HG03378 (cell line): ENCODE measurements around the gene FOXJ2.
"Not testable (repeated sequence)": the region's sequence is repeated elsewhere in the genome, so short reads cannot be mapped to it uniquely, and the experiment has no call there.

Experiments
- ATAC-seq: cut with Tn5 transposase; IDR thresholded peaks from one replicate; pipeline ENCODE4 v1.9.1; 2021; ENCODE audit warnings: mild to moderate bottlenecking, moderate library complexity; ENCODE audit not compliant: unreplicated experiment

The FOXJ2 gene

DNA sequence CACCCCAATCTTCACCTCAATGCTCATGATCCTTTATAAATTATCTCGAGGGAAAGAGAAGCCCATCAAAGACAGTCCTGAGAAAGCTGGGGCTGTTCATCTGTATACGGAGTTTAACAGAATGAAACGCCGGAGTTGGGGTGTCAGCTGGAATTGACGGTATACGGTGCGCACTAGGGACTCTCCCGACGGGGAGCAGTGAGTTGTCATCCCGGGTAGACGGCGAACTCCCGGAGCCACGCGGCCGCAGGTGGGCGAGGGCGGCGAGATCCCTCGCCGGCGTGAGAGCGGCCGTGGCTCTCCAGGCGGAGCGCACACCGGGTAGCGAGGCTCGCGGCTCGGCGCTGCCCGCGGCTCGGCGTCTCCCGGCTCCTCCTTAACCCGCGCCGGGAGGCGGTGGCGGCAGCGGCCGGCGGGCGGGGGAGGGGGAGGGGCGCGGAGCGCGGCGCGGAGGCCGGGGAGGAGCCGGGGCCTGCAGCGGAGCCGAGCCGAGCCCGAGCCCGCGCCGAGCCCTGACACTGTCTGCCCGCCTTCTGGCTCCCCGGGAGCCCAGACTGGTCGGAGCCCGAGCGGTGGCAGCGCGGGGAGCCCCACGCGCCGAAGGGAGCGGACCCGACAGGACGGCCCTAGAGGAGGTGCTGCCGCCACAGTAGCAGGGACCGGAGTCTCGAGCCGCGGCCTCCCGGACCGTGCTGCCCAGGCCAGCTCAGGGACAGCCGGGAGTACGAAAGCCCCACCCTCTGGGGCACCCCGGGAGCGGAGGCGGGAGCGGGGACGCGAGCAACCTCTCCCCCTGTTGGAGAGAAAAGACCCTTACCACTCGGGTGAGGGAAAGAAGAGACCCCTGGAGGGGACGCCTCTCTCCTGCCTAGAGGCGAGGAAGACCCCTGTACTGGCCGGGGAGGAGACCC, at the start of gene FOXJ2:
TSS of gene FOXJ2 (plus strand) at position 475 of the 911 bp plus-strand sequence. CDS start 7,117 bp downstream, outside the sequence.
- peak; percentile 40 for ATAC-seq

- ATAC-seq, result not testable (repeated sequence)
Observed at GRCh38 chr12:7983019-7983418, 49.5 kb upstream of the FOXJ2 start.

- ATAC-seq, result not testable (repeated sequence)
Observed at GRCh38 chr12:7983460-7983859, 49.1 kb upstream of the FOXJ2 start.

DNA sequence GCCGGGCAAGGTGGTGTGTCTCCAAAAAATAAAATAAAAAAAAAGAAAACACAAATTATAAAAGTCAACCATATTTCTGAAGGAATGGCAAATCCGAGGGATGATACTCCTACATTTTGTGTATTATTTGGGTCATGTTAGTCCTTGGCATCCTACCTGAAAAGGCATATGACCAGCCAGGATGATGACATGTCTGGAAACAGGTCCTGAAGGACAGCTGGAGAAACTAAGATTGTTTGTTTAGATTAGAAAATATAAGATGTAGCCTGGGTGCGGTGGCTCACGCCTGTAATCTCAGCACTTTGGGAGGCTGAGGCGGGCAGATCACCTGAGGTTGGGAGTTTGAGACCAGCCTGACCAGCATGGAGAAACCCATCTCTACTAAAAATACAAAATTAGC, 47.6 kb upstream of the FOXJ2 start:
- ATAC-seq, result no peak

- ATAC-seq, result no peak
Observed at GRCh38 chr12:7985802-7986418, 46.6 kb upstream of the FOXJ2 start.

DNA sequence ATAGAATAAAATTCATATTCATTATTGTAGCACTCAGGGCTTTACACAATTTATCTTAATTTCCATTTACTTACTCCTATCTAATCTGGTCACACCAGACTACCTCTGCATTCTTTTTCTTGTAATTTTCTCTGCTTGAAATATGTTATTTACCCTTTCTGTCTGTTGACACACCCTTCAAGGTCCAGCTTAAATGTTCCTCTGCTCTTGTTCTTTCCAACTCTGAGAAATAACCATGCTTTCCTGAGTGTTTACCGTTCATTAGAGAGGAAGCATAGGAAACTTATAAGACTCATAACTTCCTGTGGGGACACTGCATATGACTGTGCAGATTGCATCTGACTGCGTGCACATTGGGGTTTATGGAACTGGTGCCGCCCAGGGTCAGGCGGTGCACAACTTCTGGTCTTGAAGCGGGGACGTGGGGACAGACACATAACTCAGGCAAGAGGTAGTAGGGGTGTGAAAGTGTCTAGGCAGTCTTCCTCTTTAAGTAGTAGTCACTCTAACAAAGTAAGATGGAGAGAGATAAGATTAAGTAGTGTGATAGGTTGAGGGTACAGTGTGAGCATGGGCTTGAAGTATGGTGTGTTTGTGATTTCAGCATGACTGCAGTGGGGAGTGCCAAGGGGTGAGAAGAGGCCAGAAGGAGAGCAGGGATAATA, 42.6 kb upstream of the FOXJ2 start:
- peak; percentile 64 for ATAC-seq

- no peak for ATAC-seq
Observed at GRCh38 chr12:7991535-7991934, 41.0 kb upstream of the FOXJ2 start.

DNA sequence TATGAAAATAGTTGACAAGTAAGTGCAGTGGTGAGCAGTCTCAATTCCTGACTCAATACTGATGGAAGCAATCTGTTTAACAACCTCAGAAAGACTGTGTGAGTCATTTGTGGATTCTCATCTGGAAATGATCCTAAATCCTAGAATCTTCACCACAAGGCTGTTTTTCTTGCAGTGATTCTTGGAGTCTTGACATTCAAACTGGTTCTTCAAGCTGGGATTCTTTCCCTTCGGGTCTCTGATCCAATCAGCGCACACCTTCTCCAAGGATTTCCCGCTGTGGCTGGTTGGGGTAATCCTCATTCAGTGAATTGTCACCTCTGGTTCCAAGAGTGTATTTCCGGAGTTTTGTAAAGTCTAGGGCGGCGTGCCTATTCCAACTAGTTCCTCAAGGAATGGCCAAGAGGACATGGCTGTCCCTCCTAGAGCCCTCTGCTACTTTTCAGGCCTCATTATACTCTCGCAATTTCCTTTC, 37.7 kb upstream of the FOXJ2 start:
- ATAC-seq, result no peak

DNA sequence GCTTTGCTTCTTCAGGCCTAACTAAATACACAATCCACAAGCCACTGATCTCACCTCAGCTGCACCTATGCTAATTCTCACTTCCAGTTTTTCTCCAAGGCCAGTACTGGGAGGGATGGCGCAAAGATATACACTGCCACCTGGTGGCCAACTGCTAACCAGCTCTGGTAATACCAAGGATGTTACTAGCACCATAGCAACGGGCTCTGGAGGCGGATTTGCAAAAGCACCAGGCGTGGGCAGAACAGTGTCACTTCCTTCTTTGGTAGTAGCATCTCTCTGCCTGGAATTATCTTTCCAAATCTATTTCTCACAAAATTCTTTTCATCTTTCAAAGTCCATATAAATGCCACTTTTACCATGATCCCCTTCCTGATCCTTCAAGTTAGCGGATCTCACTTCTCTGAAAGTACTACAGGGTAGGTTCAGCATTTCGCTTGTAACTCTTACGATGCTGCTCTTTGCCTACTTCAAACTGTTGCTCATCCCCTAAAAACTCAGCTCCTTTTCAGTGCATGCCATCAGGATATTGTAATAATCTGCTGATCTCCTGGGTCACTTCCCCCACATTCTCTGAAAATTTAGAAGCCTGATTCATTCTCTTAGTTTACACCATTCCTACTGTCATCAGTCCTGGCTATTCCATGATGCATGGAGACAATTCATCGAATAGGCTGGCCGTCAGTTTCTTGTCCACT, 37.1 kb upstream of the FOXJ2 start:
- peak; percentile 94 for ATAC-seq

DNA sequence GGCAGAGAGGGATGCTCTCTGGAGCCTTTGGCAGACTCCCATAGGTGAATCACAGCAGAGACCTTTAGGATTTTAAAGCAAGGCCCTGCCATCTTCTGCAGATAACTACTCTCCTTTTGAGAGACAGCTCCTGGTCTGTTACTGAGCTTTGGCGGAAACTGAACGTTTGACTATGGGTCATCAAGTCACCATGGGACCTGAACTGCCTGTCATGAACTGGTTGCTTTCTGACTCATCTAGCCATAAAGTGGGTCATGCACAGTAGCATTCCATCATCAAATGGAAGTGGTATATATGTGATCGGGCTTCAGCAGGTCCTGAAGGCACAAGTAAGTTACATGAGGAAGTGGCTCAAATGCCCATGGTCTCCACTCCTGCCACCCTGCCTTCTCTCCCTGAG, 31.7 kb upstream of the FOXJ2 start:
- not testable (repeated sequence) for ATAC-seq

DNA sequence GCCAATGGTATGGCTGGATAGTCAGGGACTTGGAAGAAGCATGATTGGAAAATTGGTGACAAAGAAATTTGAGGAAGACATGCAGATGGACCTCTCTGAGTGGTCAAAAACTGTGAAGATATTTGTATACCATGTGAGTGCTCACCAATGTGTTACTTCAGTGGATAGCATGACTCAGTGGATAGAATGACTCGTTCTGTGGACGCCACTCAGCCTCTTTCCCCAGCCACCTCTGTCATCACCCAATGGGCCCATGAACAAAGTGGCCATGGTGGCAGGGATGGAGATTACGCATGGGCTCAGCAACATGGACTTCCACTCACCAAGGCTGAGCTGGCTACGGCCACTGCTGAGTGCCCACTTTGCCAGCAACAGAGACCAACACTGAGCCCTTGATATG, 31.0 kb upstream of the FOXJ2 start:
- not testable (repeated sequence) for ATAC-seq

- not testable (repeated sequence) for ATAC-seq
Observed at GRCh38 chr12:8004897-8005296, 27.6 kb upstream of the FOXJ2 start.

DNA sequence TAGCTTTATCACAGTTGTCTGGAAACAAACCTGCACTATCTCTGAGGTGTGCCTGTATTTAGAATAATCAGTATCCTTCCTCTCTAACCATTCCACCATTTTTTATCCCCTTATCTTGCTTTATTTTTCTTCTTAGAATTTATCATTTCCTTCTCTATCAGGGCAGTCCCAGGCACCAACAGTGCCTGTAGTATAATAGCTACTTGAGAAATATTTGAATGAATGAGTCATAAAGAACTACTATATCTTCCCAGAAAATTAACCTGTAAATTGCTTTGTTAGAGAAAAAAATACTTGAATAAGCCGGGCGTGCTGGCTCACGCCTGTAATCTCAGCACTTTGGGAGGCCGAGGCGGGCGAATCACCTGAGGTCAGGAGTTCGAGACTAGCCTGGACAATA, 21.2 kb upstream of the FOXJ2 start:
- no peak for ATAC-seq

GRCh38 chr12:8012651-8013309, 19.7 kb upstream of the FOXJ2 start:
- ATAC-seq, result no peak

GRCh38 chr12:8014836-8015235, 17.7 kb upstream of the FOXJ2 start:
- no peak for ATAC-seq

- ATAC-seq, result not testable (repeated sequence)
Observed at GRCh38 chr12:8018213-8018612, 14.3 kb upstream of the FOXJ2 start.

GRCh38 chr12:8018666-8019581, 13.6 kb upstream of the FOXJ2 start:
- no peak for ATAC-seq

- peak; percentile 93 for ATAC-seq
Observed at GRCh38 chr12:8026291-8026900, 6.1 kb upstream of the FOXJ2 start.

DNA sequence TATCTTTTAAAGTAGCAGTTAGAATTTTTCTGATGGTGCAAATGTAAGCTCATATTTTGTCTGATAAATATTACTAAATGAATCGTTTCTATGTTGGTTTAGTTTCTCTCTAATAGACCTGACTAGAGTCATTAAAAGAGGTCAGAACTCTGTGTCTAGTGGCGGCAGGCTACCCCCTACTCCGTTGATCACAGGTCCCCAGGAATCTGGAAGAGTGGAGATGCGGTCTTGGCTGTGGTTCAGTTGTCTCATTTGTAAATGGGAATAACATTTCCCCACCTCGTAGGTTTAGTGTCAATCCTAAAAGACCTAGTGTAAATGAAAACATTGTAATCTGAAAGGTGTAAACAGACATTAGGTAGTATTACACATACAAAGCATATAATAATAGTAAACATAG, 4.7 kb upstream of the FOXJ2 start:
- no peak for ATAC-seq
